Mononuclear cell (primary cell): Measurements from ENCODE around the gene KIAA1614. TPM values are rescaled to one million over a fixed set of nuclear protein-coding genes. Genes with fewer than 3 reads are reported as not detected.

ENCODE experiments used
- total RNA-seq: library from RNA; depleted of rRNA; stranded (reverse); fragments of >200 nt; gene quantifications from one replicate; pipeline ENCODE4 v1.2.3, GENCODE V29; 2012

KIAA1614 gene
- total RNA-seq, 1 donor = 2.0 TPM

Other genes with a start within 250 kb of the KIAA1614 start
- 9.7 TPM for gene STX6, start 110.0 kb downstream of the KIAA1614 start, total RNA-seq
- 19.2 TPM for gene MR1, start 121.1 kb downstream of the KIAA1614 start, total RNA-seq
- gene IER5, start 175.8 kb downstream of the KIAA1614 start, total RNA-seq = 170 TPM